H1 (cell line): ENCODE data around the gene BMPR1A. TPM values are rescaled to one million over a fixed set of nuclear protein-coding genes. Genes with fewer than 3 reads are reported as not detected.
"Not testable (repeated sequence)": the region's sequence is repeated elsewhere in the genome, so short reads cannot be mapped to it uniquely, and the experiment has no call there.

Experiments
- CTCF ChIA-PET: fragments of 300-600 bp; sonication (Branson Sonifier 250); formaldehyde crosslinking; loops from one replicate; lab custom pipeline; 2021; ENCODE audit not compliant: partially characterized antibody; lab: Charles Lee
- POLR2A ChIA-PET: fragments of 300-600 bp; sonication (Branson Sonifier 250); formaldehyde crosslinking; loops from one replicate; lab custom pipeline; 2021; ENCODE audit warnings: inconsistent platforms; ENCODE audit not compliant: partially characterized antibody; lab: Charles Lee
- DNase-seq, 2 experiments: peaks; one replicate each; pipeline versions ENCODE4 v3.0.0 to v3.0.0-alpha.2; 2010 to 2022; ENCODE audit warnings: low spot score in 2 of 2, low read depth in 1 of 2, mixed read lengths in 1 of 2
- FAIRE-seq: peaks from 2 replicates; lab custom pipeline; 2011; peaks lifted over from hg19 to GRCh38; lab: Jason Lieb, UNC
- H2AFZ ChIP-seq: 2 replicates; pipeline ENCODE4 v1.8.1; 2012; ENCODE audit warnings: low read length, inconsistent platforms
- H2AK5ac ChIP-seq: 2 replicates; pipeline ENCODE4 v1.6.1; 2013; ENCODE audit warnings: low read depth, low read length
- H2BK120ac ChIP-seq: replicated peaks from 2 replicates; pipeline ENCODE3; 2013; ENCODE audit warnings: low read depth, low read length, inconsistent platforms
- H2BK12ac ChIP-seq: 2 replicates; pipeline ENCODE4 v1.6.1; 2013; ENCODE audit warnings: low read depth, low read length
- H2BK15ac ChIP-seq: 2 replicates; pipeline ENCODE4 v1.6.1; 2013; ENCODE audit warnings: low read length
- H2BK20ac ChIP-seq: 2 replicates; pipeline ENCODE4 v1.6.1; 2013; ENCODE audit warnings: low read length
- H2BK5ac ChIP-seq: 2 replicates; pipeline ENCODE4 v1.6.1; 2013; ENCODE audit warnings: low read depth, low read length
- H3K14ac ChIP-seq: 2 replicates; pipeline ENCODE4 v1.6.1; 2013; ENCODE audit warnings: inconsistent platforms; ENCODE audit not compliant: insufficient read length
- H3K18ac ChIP-seq: 2 replicates; pipeline ENCODE4 v1.6.1; 2013; ENCODE audit warnings: low read length; ENCODE audit errors: extremely low read depth
- H3K23ac ChIP-seq: 2 replicates; pipeline ENCODE4 v1.6.1; 2013; ENCODE audit warnings: inconsistent platforms; ENCODE audit not compliant: insufficient read length
- H3K23me2 ChIP-seq: 2 replicates; pipeline ENCODE4 v1.6.1; 2013; ENCODE audit warnings: low read depth, low read length
- H3K27ac ChIP-seq: 2 replicates; pipeline ENCODE4 v1.6.1; 2011; ENCODE audit warnings: low read depth, low read length, inconsistent platforms
- H3K27me3 ChIP-seq, 4 experiments: replicated peaks in 1 of 4; 1 replicate in 1 of 4; 2 replicates in 3 of 4; pipeline versions ENCODE4 v1.6.1 to v1.8.1; 2011 to 2013; ENCODE audit warnings: low read length in 3 of 4, mild to moderate bottlenecking in 3 of 4, inconsistent platforms in 2 of 4, mixed read lengths in 2 of 4, moderate library complexity in 1 of 4; ENCODE audit not compliant: control insufficient read depth in 3 of 4, insufficient read depth in 3 of 4; ENCODE audit errors: extremely low read depth in 1 of 4
- H3K36me3 ChIP-seq, 4 experiments: 2 replicates each; pipeline versions ENCODE4 v1.6.1 to v1.8.1; 2011 to 2013; ENCODE audit warnings: mild to moderate bottlenecking in 4 of 4, low read length in 3 of 4, moderate library complexity in 2 of 4, control low read depth in 1 of 4, inconsistent platforms in 1 of 4; ENCODE audit not compliant: insufficient read depth in 4 of 4, control insufficient read depth in 2 of 4
- H3K4ac ChIP-seq: replicated peaks from 2 replicates; pipeline ENCODE3; 2013; ENCODE audit warnings: low read length, low read depth, mixed read lengths, inconsistent platforms; ENCODE audit not compliant: insufficient read length
- H3K4me1 ChIP-seq, 4 experiments: replicated peaks in 1 of 4; 1 replicate in 1 of 4; 2 replicates in 3 of 4; pipeline versions ENCODE4 v1.6.1 to v1.8.1; 2011 to 2013; ENCODE audit warnings: low read length in 3 of 4, inconsistent platforms in 2 of 4, mixed read lengths in 1 of 4; ENCODE audit not compliant: insufficient read depth in 4 of 4, control insufficient read depth in 3 of 4
- H3K4me2 ChIP-seq, 2 experiments: 2 replicates each; pipeline versions ENCODE4 v1.6.1 to v1.8.1; 2011 to 2013; ENCODE audit warnings: low read depth in 2 of 2, low read length in 2 of 2, control low read depth in 1 of 2, inconsistent platforms in 1 of 2, mild to moderate bottlenecking in 1 of 2; ENCODE audit not compliant: insufficient read depth in 1 of 2
- H3K4me3 ChIP-seq, 4 experiments: fragments of 200-600, 300-600 bp in 1 of 4; sonication (generic), shearing (Covaris generic), sonication (Bioruptor Twin) in 1 of 4; 2 replicates each; pipeline versions ENCODE4 v1.5.1 to v1.8.1; 2011 to 2016; ENCODE audit warnings: low read length in 4 of 4, low read depth in 3 of 4, control low read depth in 2 of 4, inconsistent platforms in 2 of 4, mild to moderate bottlenecking in 2 of 4, mixed read lengths in 1 of 4, moderate library complexity in 1 of 4; ENCODE audit not compliant: insufficient read depth in 2 of 4; ENCODE audit errors: extremely low read depth in 1 of 4
- H3K56ac ChIP-seq: replicated peaks from 2 replicates; pipeline ENCODE3; 2013; ENCODE audit warnings: low read depth, mild to moderate bottlenecking, mixed read lengths, low read length, inconsistent platforms; ENCODE audit not compliant: insufficient read length
- H3K79me1 ChIP-seq: 2 replicates; pipeline ENCODE4 v1.6.1; 2013; ENCODE audit warnings: low read depth, low read length, control low read depth
- H3K79me2 ChIP-seq, 2 experiments: 2 replicates each; pipeline versions ENCODE4 v1.6.1 to v1.8.1; 2012 to 2013; ENCODE audit warnings: low read length in 2 of 2, mild to moderate bottlenecking in 2 of 2, inconsistent platforms in 1 of 2; ENCODE audit not compliant: insufficient read depth in 2 of 2, control insufficient read depth in 1 of 2
- H3K9ac ChIP-seq, 4 experiments: replicated peaks in 1 of 4; 1 replicate in 1 of 4; 2 replicates in 3 of 4; pipeline versions ENCODE4 v1.6.1 to v1.8.1; 2011 to 2013; ENCODE audit warnings: low read depth in 3 of 4, low read length in 3 of 4, control low read depth in 2 of 4, mild to moderate bottlenecking in 2 of 4, moderate library complexity in 2 of 4, inconsistent platforms in 1 of 4; ENCODE audit errors: extremely low read depth in 1 of 4
- H3K9me3 ChIP-seq, 2 experiments: 2 replicates each; pipeline versions ENCODE4 v1.6.1 to v1.8.1; 2012 to 2013; ENCODE audit warnings: mild to moderate bottlenecking in 2 of 2, moderate library complexity in 2 of 2, control low read depth in 1 of 2, inconsistent platforms in 1 of 2, low read depth in 1 of 2, low read length in 1 of 2, mixed read lengths in 1 of 2; ENCODE audit not compliant: insufficient read depth in 2 of 2
- H4K20me1 ChIP-seq, 2 experiments: replicated peaks in 1 of 2; 2 replicates each; pipeline versions ENCODE3 to v1.8.1; 2011 to 2013; ENCODE audit warnings: inconsistent platforms in 2 of 2, low read length in 2 of 2, mild to moderate bottlenecking in 1 of 2; ENCODE audit not compliant: insufficient read depth in 2 of 2, control insufficient read depth in 1 of 2
- H4K5ac ChIP-seq: 2 replicates; pipeline ENCODE4 v1.6.1; 2013; ENCODE audit warnings: low read length, low read depth, mixed read lengths, inconsistent platforms; ENCODE audit not compliant: insufficient read length
- H4K8ac ChIP-seq: 2 replicates; pipeline ENCODE4 v1.8.0; 2013; ENCODE audit warnings: mild to moderate bottlenecking, moderate library complexity, low read length, inconsistent platforms; ENCODE audit not compliant: insufficient read depth; ENCODE audit errors: extremely low read depth
- H4K91ac ChIP-seq: replicated peaks from 2 replicates; pipeline ENCODE3; 2013; ENCODE audit warnings: low read length, mixed read lengths, inconsistent platforms; ENCODE audit not compliant: insufficient read length
- WGBS, 2 experiments: shearing (Covaris generic) in 1 of 2; methylation state at CpG; one replicate each; pipeline versions ENCODE4 v1.1.6 to v1.1.7; 2013 to 2015; ENCODE audit warnings: low lambda C conversion rate in 2 of 2, mixed read lengths in 2 of 2, inconsistent platforms in 1 of 2, low coverage in 1 of 2, missing lambda C conversion rate in 1 of 2; ENCODE audit not compliant: insufficient replicate concordance in 2 of 2, insufficient coverage in 1 of 2, insufficient read length in 1 of 2; ENCODE audit errors: extremely low coverage in 1 of 2, missing lambda C conversion rate in 1 of 2; 5-methylcytosine and 5-hydroxymethylcytosine counted together
- polyA plus RNA-seq, 7 experiments: library from polyadenylated mRNA; depleted of rRNA in 3 of 7; stranded (reverse) in 5 of 7; unstranded in 2 of 7; fragments of >200 nt in 5 of 7; fragments of 200-250 nt in 2 of 7; gene quantifications; 1 replicate in 5 of 7; 2 replicates in 1 of 7; 4 replicates in 1 of 7; pipeline versions ENCODE4 v1.2.1 to v1.2.3, GENCODE V29; 2011 to 2013; ENCODE audit warnings: missing spikeins in 2 of 7, mixed read lengths in 2 of 7
- total RNA-seq: library from RNA; stranded (reverse); fragmentation: NEBNext Ultra II Directional; extraction: Animal tissue kit (Norgen Biotek cat#: 25700); gene quantifications from 2 replicates; pipeline ENCODE4 v1.2.1, GENCODE V29; 2021

The BMPR1A gene
- total and polyA plus RNA-seq, 2 of the 8 experiments (the other 6 are each of a cell fraction or from before 2014, with no cell fraction given), result 34.4 to 129 TPM

GRCh38 chr10:86735278-86735677 lies 21.1 kb upstream of the BMPR1A start:
- not testable (repeated sequence) for H3K79me2 ChIP-seq, H3K18ac ChIP-seq, H3K4me3 ChIP-seq, H3K27me3 ChIP-seq, DNase-seq, H2BK120ac ChIP-seq, H2BK20ac ChIP-seq, H2AFZ ChIP-seq, H2BK15ac ChIP-seq, H3K9ac ChIP-seq, H3K27ac ChIP-seq, H3K4ac ChIP-seq, H4K8ac ChIP-seq, H3K36me3 ChIP-seq, H4K5ac ChIP-seq, H4K20me1 ChIP-seq, H2BK12ac ChIP-seq, H3K79me1 ChIP-seq, H3K23ac ChIP-seq, H3K4me2 ChIP-seq, H2BK5ac ChIP-seq, H2AK5ac ChIP-seq, H3K56ac ChIP-seq, H3K14ac ChIP-seq, H3K9me3 ChIP-seq, H4K91ac ChIP-seq, FAIRE-seq, H3K4me1 ChIP-seq, H3K23me2 ChIP-seq
- 88% methylated on average over 4 of the region's 4 CpGs; no CpG with 5 or more reads in 1 of the 2 experiments for WGBS, 2 experiments
- POLR2A ChIA-PET, result interaction anchor here (1.3 to 3.1 kb wide), 2 partner anchors 20 to 22 kb away, joined by 5 to 12 read pairs; partner anchors contain the start of gene BMPR1A
- CTCF ChIA-PET, result interaction anchor here (0.5 to 3.1 kb wide), 6 partner anchors 25 to 212 kb away, joined by 3 to 10 read pairs (median 3); no protein-coding TSS in a partner anchor
